KMS-11 (cell line): ENCODE data around the gene DCST2.
"Not testable (repeated sequence)": the region's sequence is repeated elsewhere in the genome, so short reads cannot be mapped to it uniquely, and the experiment has no call there.

Experiments used
- H2AFZ ChIP-seq: fragments of 200-600 bp; sonication (generic); 2 replicates; pipeline ENCODE4 v1.6.1; 2016; ENCODE audit warnings: antibody characterized with exemption, mixed run types, low read depth
- H3K27ac ChIP-seq: fragments of 200-600 bp; sonication (generic); 2 replicates; pipeline ENCODE4 v1.6.1; 2016; ENCODE audit warnings: mild to moderate bottlenecking, mixed run types
- H3K27me3 ChIP-seq: fragments of 200-600 bp; sonication (generic); 2 replicates; pipeline ENCODE4 v1.6.1; 2017; ENCODE audit warnings: mild to moderate bottlenecking, low read depth, mixed run types, moderate library complexity; ENCODE audit not compliant: insufficient read depth
- H3K36me3 ChIP-seq: fragments of 200-600 bp; sonication (generic); 2 replicates; pipeline ENCODE4 v1.6.1; 2017; ENCODE audit warnings: mild to moderate bottlenecking, mixed run types; ENCODE audit not compliant: insufficient read depth
- H3K4me1 ChIP-seq: fragments of 200-600 bp; sonication (generic); 2 replicates; pipeline ENCODE4 v1.6.1; 2016; ENCODE audit warnings: mild to moderate bottlenecking, low read depth, mixed run types; ENCODE audit not compliant: poor library complexity, severe bottlenecking
- H3K4me2 ChIP-seq: fragments of 200-600 bp; sonication (generic); 2 replicates; pipeline ENCODE4 v1.7.0; 2016; ENCODE audit warnings: mild to moderate bottlenecking, mixed run types
- H3K4me3 ChIP-seq: fragments of 200-600 bp; sonication (generic); IDR thresholded peaks from 2 replicates; pipeline ENCODE4 v1.6.1; 2017; ENCODE audit warnings: low read depth, low read length, mixed read lengths; ENCODE audit not compliant: insufficient read depth
- H3K79me2 ChIP-seq: fragments of 200-600 bp; sonication (generic); 2 replicates; pipeline ENCODE4 v1.6.1; 2016; ENCODE audit warnings: low read depth, mixed run types; ENCODE audit not compliant: insufficient read depth
- H3K9ac ChIP-seq: fragments of 200-600 bp; sonication (generic); 2 replicates; pipeline ENCODE4 v1.6.1; 2016; ENCODE audit warnings: mild to moderate bottlenecking, mixed run types
- H4K20me1 ChIP-seq: fragments of 200-600 bp; sonication (generic); 2 replicates; pipeline ENCODE4 v1.6.1; 2016; ENCODE audit warnings: mild to moderate bottlenecking, mixed run types; ENCODE audit not compliant: insufficient read depth
- TF ChIP-seq, protein P1 (sequence below): fragments of 200-600 bp; sonication (generic); conservative IDR thresholded peaks from 2 replicates; pipeline ENCODE4 v1.6.1; 2017; ENCODE audit warnings: low read depth, mild to moderate bottlenecking, antibody characterized with exemption, low read length, moderate library complexity, mixed read lengths

The DCST2 gene

DNA sequence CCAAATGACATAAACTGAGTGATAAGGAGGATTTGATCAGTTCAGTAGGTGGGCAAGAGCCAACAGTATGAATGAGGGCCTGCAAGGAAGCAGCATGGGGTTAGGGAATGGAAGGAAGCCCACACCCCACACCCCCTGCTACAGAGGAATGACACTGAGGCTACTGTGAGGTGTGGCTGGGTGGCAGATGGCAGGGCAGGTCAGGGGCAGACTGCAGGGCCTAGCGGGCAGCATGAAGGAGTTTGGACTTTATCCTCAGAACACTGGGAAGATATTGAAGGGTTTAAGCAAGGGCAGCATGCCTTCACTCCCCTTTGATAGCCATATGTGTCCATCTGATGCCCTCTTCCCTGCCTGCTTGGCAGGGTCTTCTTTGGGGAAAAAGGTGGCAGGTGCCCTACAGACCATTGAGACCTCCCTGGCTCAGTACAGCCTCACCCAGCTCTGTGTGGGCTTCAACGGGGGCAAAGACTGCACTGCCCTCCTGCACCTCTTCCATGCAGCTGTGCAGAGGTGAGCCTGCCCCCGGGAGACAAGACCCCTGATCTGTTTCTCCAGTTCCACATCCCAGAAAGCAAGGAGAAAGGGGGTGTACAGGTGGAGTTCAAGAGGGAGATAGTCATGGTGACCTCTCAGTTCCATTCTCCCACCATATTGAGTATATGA is 44.3 kb downstream of the DCST2 start:
- H3K27me3 ChIP-seq = no peaks in the 10 kb centered on the region
- H3K4me1 ChIP-seq = peaks cover 34% of the 10 kb centered on the region
- TF ChIP-seq, protein P1, sequence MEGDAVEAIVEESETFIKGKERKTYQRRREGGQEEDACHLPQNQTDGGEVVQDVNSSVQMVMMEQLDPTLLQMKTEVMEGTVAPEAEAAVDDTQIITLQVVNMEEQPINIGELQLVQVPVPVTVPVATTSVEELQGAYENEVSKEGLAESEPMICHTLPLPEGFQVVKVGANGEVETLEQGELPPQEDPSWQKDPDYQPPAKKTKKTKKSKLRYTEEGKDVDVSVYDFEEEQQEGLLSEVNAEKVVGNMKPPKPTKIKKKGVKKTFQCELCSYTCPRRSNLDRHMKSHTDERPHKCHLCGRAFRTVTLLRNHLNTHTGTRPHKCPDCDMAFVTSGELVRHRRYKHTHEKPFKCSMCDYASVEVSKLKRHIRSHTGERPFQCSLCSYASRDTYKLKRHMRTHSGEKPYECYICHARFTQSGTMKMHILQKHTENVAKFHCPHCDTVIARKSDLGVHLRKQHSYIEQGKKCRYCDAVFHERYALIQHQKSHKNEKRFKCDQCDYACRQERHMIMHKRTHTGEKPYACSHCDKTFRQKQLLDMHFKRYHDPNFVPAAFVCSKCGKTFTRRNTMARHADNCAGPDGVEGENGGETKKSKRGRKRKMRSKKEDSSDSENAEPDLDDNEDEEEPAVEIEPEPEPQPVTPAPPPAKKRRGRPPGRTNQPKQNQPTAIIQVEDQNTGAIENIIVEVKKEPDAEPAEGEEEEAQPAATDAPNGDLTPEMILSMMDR = no peak
- no peak overlapping the region for H3K4me2 ChIP-seq
- no peak overlapping the region for H3K27ac ChIP-seq
- no peak overlapping the region for H2AFZ ChIP-seq
- H3K4me3 ChIP-seq = no peak overlapping the region
- H3K79me2 ChIP-seq = peaks cover 45% of the 10 kb centered on the region
- H3K9ac ChIP-seq = no peak overlapping the region
- H4K20me1 ChIP-seq = no peaks in the 10 kb centered on the region
- H3K36me3 ChIP-seq = peaks cover 17% of the 10 kb centered on the region; the same call in 1 of the 2 replicates

DNA sequence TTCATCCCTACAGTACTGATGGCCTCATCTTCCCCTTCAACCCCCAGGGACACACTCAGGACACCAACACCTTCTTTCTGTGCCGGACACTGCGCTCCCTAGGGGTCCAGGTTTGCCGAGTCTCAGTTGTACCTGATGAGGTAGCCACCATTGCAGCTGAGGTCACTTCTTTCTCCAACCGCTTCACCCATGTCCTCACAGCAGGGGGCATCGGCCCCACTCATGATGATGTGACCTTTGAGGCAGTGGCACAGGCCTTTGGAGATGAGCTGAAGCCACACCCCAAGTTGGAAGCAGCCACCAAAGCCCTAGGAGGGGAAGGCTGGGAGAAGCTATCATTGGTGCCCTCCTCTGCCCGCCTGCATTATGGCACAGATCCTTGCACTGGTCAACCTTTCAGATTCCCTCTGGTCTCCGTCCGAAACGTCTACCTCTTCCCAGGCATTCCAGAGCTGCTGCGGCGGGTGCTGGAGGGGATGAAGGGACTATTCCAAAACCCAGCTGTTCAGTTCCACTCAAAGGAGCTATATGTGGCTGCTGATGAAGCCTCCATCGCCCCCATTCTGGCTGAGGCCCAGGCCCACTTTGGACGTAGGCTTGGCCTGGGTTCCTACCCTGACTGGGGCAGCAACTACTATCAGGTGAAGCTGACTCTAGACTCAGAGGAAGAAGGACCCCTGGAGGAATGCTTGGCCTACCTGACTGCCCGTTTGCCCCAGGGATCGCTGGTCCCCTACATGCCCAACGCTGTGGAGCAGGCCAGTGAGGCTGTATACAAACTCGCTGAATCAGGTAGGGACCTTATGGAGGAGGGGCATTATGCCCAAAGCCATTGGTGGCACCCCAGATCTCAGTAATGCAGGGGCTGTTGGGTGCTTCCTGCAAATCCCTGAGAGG is 45.3 kb downstream of the DCST2 start:
- Histone ChIP-seq H2AFZ (no peak overlapping the region), H3K4me2 (no peak overlapping the region), H3K9ac (no peak overlapping the region), H3K27ac (no peak overlapping the region), H3K4me3 (no peak overlapping the region), H4K20me1 (no peaks in the 10 kb centered on the region), H3K36me3 (peaks cover 17% of the 10 kb centered on the region; the same call in 1 of the 2 replicates), H3K79me2 (peaks cover 55% of the 10 kb centered on the region), H3K4me1 (peaks cover 27% of the 10 kb centered on the region), H3K27me3 (no peaks in the 10 kb centered on the region)
- TF ChIP-seq, protein P1 = no peak

DNA sequence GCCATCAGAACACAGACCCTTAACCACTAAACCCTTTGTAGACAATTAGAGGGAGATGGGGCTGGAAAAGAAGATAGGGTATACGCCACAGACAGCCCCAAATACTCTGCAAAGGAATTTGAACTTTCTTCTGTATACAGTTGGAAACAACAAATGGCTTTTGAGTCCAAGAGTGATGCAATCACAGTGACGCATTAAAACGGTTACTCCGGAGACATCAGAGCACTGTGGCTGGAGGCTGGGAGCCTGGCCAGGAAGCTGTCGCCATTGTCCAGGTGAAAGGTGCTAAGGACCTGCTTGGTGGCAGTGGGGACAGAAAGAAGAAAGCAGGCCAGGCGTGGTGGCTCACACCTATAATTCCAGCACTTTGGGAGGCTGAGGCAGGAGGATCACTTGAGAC is 46.3 kb downstream of the DCST2 start:
- Histone ChIP-seq H3K4me2 (no peak overlapping the region), H3K79me2 (peaks cover 56% of the 10 kb centered on the region), H3K9ac (no peak overlapping the region), H3K27me3 (no peaks in the 10 kb centered on the region), H4K20me1 (no peaks in the 10 kb centered on the region), H3K27ac (no peak overlapping the region), H2AFZ (no peak overlapping the region), H3K36me3 (peaks cover 17% of the 10 kb centered on the region; the same call in 1 of the 2 replicates), H3K4me1 (peaks cover 23% of the 10 kb centered on the region), H3K4me3 (no peak overlapping the region)
- TF ChIP-seq, protein P1 = no peak

DNA sequence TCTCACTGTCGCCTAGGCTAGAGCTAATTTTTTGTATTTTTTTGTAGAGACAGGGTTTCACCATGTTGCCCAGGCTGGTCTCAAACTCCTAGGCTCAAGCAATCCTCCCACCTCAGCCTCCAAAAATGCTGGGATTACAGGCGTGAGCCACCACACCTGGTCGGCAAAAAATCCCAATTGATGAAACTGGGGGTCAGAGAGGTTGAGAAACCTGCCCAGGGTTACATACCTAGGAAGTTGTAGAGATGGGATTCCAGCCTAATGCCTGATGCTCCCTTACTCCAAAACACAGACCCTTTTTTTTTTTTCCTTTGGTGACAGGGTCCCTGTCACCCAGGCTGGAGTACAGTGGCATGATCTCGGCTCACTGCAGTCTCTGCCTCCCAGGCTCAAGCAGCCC is 46.8 kb downstream of the DCST2 start:
- not testable (repeated sequence) for H3K27ac ChIP-seq, H3K27me3 ChIP-seq, H3K4me3 ChIP-seq, H2AFZ ChIP-seq, H3K9ac ChIP-seq, H3K4me2 ChIP-seq, H4K20me1 ChIP-seq
- peaks cover 17% of the 10 kb centered on the region; the same call in 1 of the 2 replicates for H3K36me3 ChIP-seq
- peaks cover 25% of the 10 kb centered on the region for H3K4me1 ChIP-seq
- H3K79me2 ChIP-seq = peaks cover 58% of the 10 kb centered on the region
